GM23338 (cell line): ENCODE results near the gene KRT24. TPM values are rescaled to one million over a fixed set of nuclear protein-coding genes. Genes with fewer than 3 reads are reported as not detected.

ENCODE experiments used
- ATAC-seq: fragments of 200-7000 bp; cut with Tn5 transposase; 3 replicates; pipeline ENCODE4 v1.9.1; 2020
- DNase-seq: peaks from one replicate; pipeline ENCODE4 v3.0.0-alpha.2; 2015; ENCODE audit warnings: low spot score
- H2AFZ ChIP-seq: fragments of 200-600 bp; sonication (generic); 2 replicates; pipeline ENCODE4 v1.8.0; 2016; ENCODE audit warnings: antibody characterized with exemption, mild to moderate bottlenecking, moderate library complexity
- H3F3A ChIP-seq: fragments of 200-600 bp; sonication (generic); replicated peaks from 2 replicates; pipeline ENCODE4 v1.8.0; 2017; ENCODE audit warnings: antibody characterized with exemption, mixed run types, low read depth
- H3K27ac ChIP-seq: fragments of 200-600 bp; sonication (generic); 2 replicates; pipeline ENCODE4 v1.6.1; 2016; ENCODE audit warnings: low read depth
- H3K27me3 ChIP-seq: fragments of 200-600 bp; sonication (generic); 2 replicates; pipeline ENCODE4 v1.8.0; 2016; ENCODE audit warnings: mild to moderate bottlenecking, mixed run types, moderate library complexity; ENCODE audit not compliant: insufficient read depth
- H3K36me3 ChIP-seq: fragments of 200-600 bp; sonication (generic); 2 replicates; pipeline ENCODE4 v1.8.0; 2016; ENCODE audit warnings: mild to moderate bottlenecking; ENCODE audit not compliant: insufficient read depth
- H3K4me1 ChIP-seq: fragments of 200-600 bp; sonication (generic); 2 replicates; pipeline ENCODE4 v1.8.0; 2016; ENCODE audit warnings: mild to moderate bottlenecking, moderate library complexity; ENCODE audit not compliant: insufficient read depth
- H3K4me2 ChIP-seq: fragments of 200-600 bp; sonication (generic); 2 replicates; pipeline ENCODE4 v1.7.1; 2017; ENCODE audit warnings: mixed run types
- H3K4me3 ChIP-seq: fragments of 200-600 bp; sonication (generic); 2 replicates; pipeline ENCODE4 v1.6.1; 2016; ENCODE audit warnings: mixed run types
- H3K79me2 ChIP-seq: fragments of 200-600 bp; sonication (generic); replicated peaks from 2 replicates; pipeline ENCODE4 v1.8.0; 2017; ENCODE audit warnings: mild to moderate bottlenecking; ENCODE audit not compliant: insufficient read depth
- H3K9me2 ChIP-seq: fragments of 200-600 bp; sonication (generic); 2 replicates; pipeline ENCODE4 v1.8.0; 2017; ENCODE audit not compliant: insufficient read depth
- H4K20me1 ChIP-seq: fragments of 200-600 bp; sonication (generic); replicated peaks from 2 replicates; pipeline ENCODE4 v1.8.0; 2017; ENCODE audit warnings: mild to moderate bottlenecking; ENCODE audit not compliant: insufficient read depth
- H3K27ac Mint-ChIP-seq: 2 replicates; pipeline ENCODE4 v1.8.0; 2020; ENCODE audit warnings: inconsistent platforms, mild to moderate bottlenecking, moderate library complexity, mixed read lengths
- H3K27me3 Mint-ChIP-seq: 3 replicates; pipeline ENCODE4 v1.8.0; 2022; ENCODE audit warnings: low read depth, mild to moderate bottlenecking, moderate library complexity, mixed read lengths, inconsistent platforms; ENCODE audit not compliant: insufficient read depth, poor library complexity
- H3K36me3 Mint-ChIP-seq: 3 replicates; pipeline ENCODE4 v1.8.0; 2021; ENCODE audit warnings: low read depth, mild to moderate bottlenecking, inconsistent platforms, moderate library complexity, mixed read lengths
- H3K4me1 Mint-ChIP-seq: 3 replicates; pipeline ENCODE4 v1.8.0; 2020; ENCODE audit warnings: mild to moderate bottlenecking, inconsistent platforms, mixed read lengths
- H3K4me3 Mint-ChIP-seq: 3 replicates; pipeline ENCODE4 v1.8.0; 2021; ENCODE audit warnings: moderate library complexity, mild to moderate bottlenecking, inconsistent platforms, mixed read lengths
- H3K9me3 Mint-ChIP-seq: 3 replicates; pipeline ENCODE4 v1.8.0; 2020; ENCODE audit warnings: moderate library complexity, mild to moderate bottlenecking, inconsistent platforms, mixed read lengths
- CREB1 ChIP-seq: fragments of 250-450 bp; sonication (Bioruptor Pico); IDR thresholded peaks from 2 replicates; pipeline ENCODE4 v1.5.0; 2020; ENCODE audit warnings: low read depth, mild to moderate bottlenecking, moderate library complexity
- CTCF ChIP-seq, 2 experiments: fragments of 200-600 bp in 1 of 2; sonication (generic) in 1 of 2; conservative IDR thresholded peaks; 2 replicates each; pipeline versions ENCODE4 v1.5.1 to v1.6.1; 2016 to 2017; ENCODE audit warnings: antibody characterized with exemption in 2 of 2, low read depth in 2 of 2, mild to moderate bottlenecking in 2 of 2, moderate library complexity in 1 of 2
- EZH2 ChIP-seq: fragments of 200-600 bp; sonication (generic); IDR thresholded peaks from one replicate; pipeline ENCODE4 v1.8.0; 2017; ENCODE audit warnings: antibody characterized with exemption, mild to moderate bottlenecking, low read depth; ENCODE audit not compliant: unreplicated experiment
- JUNB ChIP-seq: IDR thresholded peaks from one replicate; pipeline ENCODE4 v1.6.1; 2016; ENCODE audit warnings: antibody characterized with exemption; ENCODE audit not compliant: unreplicated experiment
- NANOG ChIP-seq: IDR thresholded peaks from 2 replicates; pipeline ENCODE4 v1.6.1; 2016; ENCODE audit warnings: antibody characterized with exemption, borderline replicate concordance
- POLR2AphosphoS5 ChIP-seq: IDR thresholded peaks from 2 replicates; pipeline ENCODE4 v1.6.1; 2016; ENCODE audit warnings: antibody characterized with exemption, low read depth
- ZNF114 ChIP-seq: fragments of 250-450 bp; sonication (Bioruptor Pico); IDR thresholded peaks from 2 replicates; pipeline ENCODE4 v1.5.0; 2020; ENCODE audit warnings: mild to moderate bottlenecking, moderate library complexity
- ZNF331 ChIP-seq: fragments of 250-450 bp; sonication (Bioruptor Pico); IDR thresholded peaks from 2 replicates; pipeline ENCODE4 v1.5.0; 2020; ENCODE audit warnings: low read depth, mild to moderate bottlenecking, moderate library complexity
- polyA plus RNA-seq: library from polyadenylated mRNA; unstranded; fragments of >200 nt; fragmentation: Nextera tagmentation; extraction: Ambion mirVana; gene quantifications from 2 replicates; pipeline ENCODE4 v1.2.1, GENCODE V29; 2016
- total RNA-seq: library from RNA; depleted of rRNA; stranded (reverse); fragments of >200 nt; shearing (Covaris generic); gene quantifications from 2 replicates; pipeline ENCODE4 v1.2.3, GENCODE V29; 2014
- TF ChIP-seq, protein P1 (sequence below): IDR thresholded peaks from one replicate; pipeline ENCODE4 v1.6.1; 2018; ENCODE audit warnings: antibody characterized with exemption; ENCODE audit not compliant: unreplicated experiment
- TF ChIP-seq, protein P2 (sequence below): IDR thresholded peaks from 2 replicates; pipeline ENCODE4 v1.6.1; 2016; ENCODE audit warnings: antibody characterized with exemption

Gene KRT24
- total and polyA plus RNA-seq, 2 experiments from 2014 or later, result not detected

DNA sequence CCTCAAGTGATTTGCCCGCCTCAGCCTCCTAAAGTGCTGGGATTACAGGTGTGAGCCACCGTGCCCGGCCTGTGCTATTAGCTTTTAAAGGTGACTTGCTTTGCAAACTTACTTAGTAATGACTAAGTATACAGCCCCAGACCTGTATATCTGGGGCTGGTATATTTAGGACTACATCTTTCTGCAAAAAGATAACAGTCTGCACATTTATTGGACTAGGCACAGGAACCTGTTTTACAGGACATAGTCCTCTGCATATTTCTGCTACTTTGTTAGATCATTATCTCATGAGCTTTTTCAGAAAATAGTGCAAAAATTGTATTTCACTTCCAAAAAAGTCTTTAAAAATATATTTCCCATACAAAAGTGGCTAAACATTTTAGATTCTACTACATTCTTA lies 1.3 kb downstream of the KRT24 start (continued):
- no peak for TF ChIP-seq ZNF114 (CRISPR knock-in tag)
- TF ChIP-seq ZNF331 (CRISPR knock-in tag), result no peak
- TF ChIP-seq, protein P1, sequence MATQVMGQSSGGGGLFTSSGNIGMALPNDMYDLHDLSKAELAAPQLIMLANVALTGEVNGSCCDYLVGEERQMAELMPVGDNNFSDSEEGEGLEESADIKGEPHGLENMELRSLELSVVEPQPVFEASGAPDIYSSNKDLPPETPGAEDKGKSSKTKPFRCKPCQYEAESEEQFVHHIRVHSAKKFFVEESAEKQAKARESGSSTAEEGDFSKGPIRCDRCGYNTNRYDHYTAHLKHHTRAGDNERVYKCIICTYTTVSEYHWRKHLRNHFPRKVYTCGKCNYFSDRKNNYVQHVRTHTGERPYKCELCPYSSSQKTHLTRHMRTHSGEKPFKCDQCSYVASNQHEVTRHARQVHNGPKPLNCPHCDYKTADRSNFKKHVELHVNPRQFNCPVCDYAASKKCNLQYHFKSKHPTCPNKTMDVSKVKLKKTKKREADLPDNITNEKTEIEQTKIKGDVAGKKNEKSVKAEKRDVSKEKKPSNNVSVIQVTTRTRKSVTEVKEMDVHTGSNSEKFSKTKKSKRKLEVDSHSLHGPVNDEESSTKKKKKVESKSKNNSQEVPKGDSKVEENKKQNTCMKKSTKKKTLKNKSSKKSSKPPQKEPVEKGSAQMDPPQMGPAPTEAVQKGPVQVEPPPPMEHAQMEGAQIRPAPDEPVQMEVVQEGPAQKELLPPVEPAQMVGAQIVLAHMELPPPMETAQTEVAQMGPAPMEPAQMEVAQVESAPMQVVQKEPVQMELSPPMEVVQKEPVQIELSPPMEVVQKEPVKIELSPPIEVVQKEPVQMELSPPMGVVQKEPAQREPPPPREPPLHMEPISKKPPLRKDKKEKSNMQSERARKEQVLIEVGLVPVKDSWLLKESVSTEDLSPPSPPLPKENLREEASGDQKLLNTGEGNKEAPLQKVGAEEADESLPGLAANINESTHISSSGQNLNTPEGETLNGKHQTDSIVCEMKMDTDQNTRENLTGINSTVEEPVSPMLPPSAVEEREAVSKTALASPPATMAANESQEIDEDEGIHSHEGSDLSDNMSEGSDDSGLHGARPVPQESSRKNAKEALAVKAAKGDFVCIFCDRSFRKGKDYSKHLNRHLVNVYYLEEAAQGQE, result no peak
- no peak for TF ChIP-seq JUNB
- TF ChIP-seq, protein P2, sequence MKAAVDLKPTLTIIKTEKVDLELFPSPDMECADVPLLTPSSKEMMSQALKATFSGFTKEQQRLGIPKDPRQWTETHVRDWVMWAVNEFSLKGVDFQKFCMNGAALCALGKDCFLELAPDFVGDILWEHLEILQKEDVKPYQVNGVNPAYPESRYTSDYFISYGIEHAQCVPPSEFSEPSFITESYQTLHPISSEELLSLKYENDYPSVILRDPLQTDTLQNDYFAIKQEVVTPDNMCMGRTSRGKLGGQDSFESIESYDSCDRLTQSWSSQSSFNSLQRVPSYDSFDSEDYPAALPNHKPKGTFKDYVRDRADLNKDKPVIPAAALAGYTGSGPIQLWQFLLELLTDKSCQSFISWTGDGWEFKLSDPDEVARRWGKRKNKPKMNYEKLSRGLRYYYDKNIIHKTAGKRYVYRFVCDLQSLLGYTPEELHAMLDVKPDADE, result no peak

- Histone ChIP-seq H3K27ac (no peak overlapping the region), H3F3A (no peaks in the 10 kb centered on the region), H3K4me3 (no peak overlapping the region), H3K4me1 (no peaks in the 10 kb centered on the region), H3K79me2 (no peaks in the 10 kb centered on the region), H3K27me3 (no peaks in the 10 kb centered on the region), H4K20me1 (no peaks in the 10 kb centered on the region), H3K9me2 (no peaks in the 10 kb centered on the region), H3K36me3 (no peaks in the 10 kb centered on the region), H3K4me2 (no peak overlapping the region), H2AFZ (no peak overlapping the region; the same call in 1 of the 2 replicates)
- no peak for DNase-seq
- no peaks in the 10 kb centered on the region for H3K9me3 Mint-ChIP-seq
- TF ChIP-seq JUNB (no peak), ZNF114 (CRISPR knock-in tag) (no peak)
- peak; percentile 54; the same call in 2 of the 3 replicates for ATAC-seq
- peak overlapping the region; percentile 49; the same call in 1 of the 2 replicates for H3K27ac Mint-ChIP-seq
- no peaks in the 10 kb centered on the region for H3K27me3 Mint-ChIP-seq
- H3K4me1 Mint-ChIP-seq, result peaks cover 4% of the 10 kb centered on the region; the same call in 1 of the 3 replicates
- no peaks in the 10 kb centered on the region for H3K36me3 Mint-ChIP-seq
- no peak overlapping the region for H3K4me3 Mint-ChIP-seq
Measured at GRCh38 chr17:40699853-40700252, 3.7 kb downstream of the KRT24 start.

DNA sequence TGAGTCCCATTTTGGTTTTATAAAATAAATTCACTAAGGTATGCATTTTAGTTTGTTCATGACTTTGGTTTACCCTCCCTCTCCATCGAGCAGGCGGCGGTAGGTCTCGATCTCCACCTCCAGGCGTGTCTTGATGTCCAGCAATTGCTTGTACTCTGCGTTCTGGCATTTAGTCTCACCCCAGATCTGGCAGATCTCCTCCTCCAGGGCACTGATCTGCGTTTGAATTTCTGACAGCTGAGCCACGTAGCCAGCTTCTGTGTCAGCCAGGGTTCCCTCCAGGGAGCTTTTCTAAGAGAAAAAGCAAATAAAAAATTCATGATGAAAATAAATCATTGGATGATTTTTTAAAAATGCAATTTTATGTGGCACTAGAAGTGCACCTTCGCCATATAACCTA lies 4.2 kb downstream of the KRT24 start:
- no peak overlapping the region for H3K4me3 ChIP-seq
- H3K27me3 Mint-ChIP-seq, result no peaks in the 10 kb centered on the region
- no peak overlapping the region for H3K27ac ChIP-seq
- no peak overlapping the region for H3K27ac Mint-ChIP-seq
- no peaks in the 10 kb centered on the region for H4K20me1 ChIP-seq
- no peak for ATAC-seq
- no peaks in the 10 kb centered on the region for H3K79me2 ChIP-seq
- peak overlapping the region; percentile 67 for H2AFZ ChIP-seq
- H3K36me3 Mint-ChIP-seq, result no peaks in the 10 kb centered on the region
- H3K9me2 ChIP-seq, result no peaks in the 10 kb centered on the region
- no peak for DNase-seq
- no peaks in the 10 kb centered on the region for H3K4me1 ChIP-seq
- H3K4me1 Mint-ChIP-seq, result peaks cover 4% of the 10 kb centered on the region; the same call in 1 of the 3 replicates
- no peaks in the 10 kb centered on the region for H3F3A ChIP-seq
- no peak overlapping the region for H3K4me2 ChIP-seq
- H3K9me3 Mint-ChIP-seq, result no peaks in the 10 kb centered on the region
- H3K36me3 ChIP-seq, result no peaks in the 10 kb centered on the region
- H3K27me3 ChIP-seq, result no peaks in the 10 kb centered on the region
- H3K4me3 Mint-ChIP-seq, result no peak overlapping the region; the same call in 2 of the 3 replicates
- TF ChIP-seq POLR2AphosphoS5 (no peak), CTCF (conservative IDR thresholded peaks at IDR 0.05; ENCODE audit: low read depth in 2 of 2) (no peak), CREB1 (no peak), JUNB (no peak), NANOG (no peak), ZNF114 (CRISPR knock-in tag) (no peak), EZH2 (no peak), ZNF331 (CRISPR knock-in tag) (no peak)
- TF ChIP-seq, protein P1, result no peak
